HG03520 (cell line): ENCODE measurements around the gene SCARF2.
"Not testable (repeated sequence)": the region's sequence is repeated elsewhere in the genome, so short reads cannot be mapped to it uniquely, and the experiment has no call there.

Experiments
- ATAC-seq: cut with Tn5 transposase; IDR thresholded peaks from one replicate; pipeline ENCODE4 v1.9.1; 2021; ENCODE audit warnings: mild to moderate bottlenecking, moderate library complexity; ENCODE audit not compliant: unreplicated experiment

SCARF2 gene

GRCh38 chr22:20463324-20464095, 25.9 kb upstream of the SCARF2 start:
- no peak for ATAC-seq

- no peak for ATAC-seq
Observed at GRCh38 chr22:20459862-20460261, 22.2 kb upstream of the SCARF2 start.

- no peak for ATAC-seq
Observed at GRCh38 chr22:20459152-20459542, 21.5 kb upstream of the SCARF2 start.

GRCh38 chr22:20458530-20459151, 21.0 kb upstream of the SCARF2 start:
- ATAC-seq = no peak

- no peak for ATAC-seq
Observed at GRCh38 chr22:20457506-20458240, 20.0 kb upstream of the SCARF2 start.

GRCh38 chr22:20456722-20457076, 19.1 kb upstream of the SCARF2 start:
- ATAC-seq = no peak

- no peak for ATAC-seq
Observed at GRCh38 chr22:20456064-20456721, 18.6 kb upstream of the SCARF2 start.

- no peak for ATAC-seq
Observed at GRCh38 chr22:20455709-20456063, 18.1 kb upstream of the SCARF2 start.

- no peak for ATAC-seq
Observed at GRCh38 chr22:20453222-20453621, 15.6 kb upstream of the SCARF2 start.

- ATAC-seq = no peak
Observed at GRCh38 chr22:20451920-20452319, 14.3 kb upstream of the SCARF2 start.

- not testable (repeated sequence) for ATAC-seq
Observed at GRCh38 chr22:20451129-20451778, 13.6 kb upstream of the SCARF2 start.

- ATAC-seq = no peak
Observed at GRCh38 chr22:20450551-20450906, 12.9 kb upstream of the SCARF2 start.

GRCh38 chr22:20449819-20450550, 12.4 kb upstream of the SCARF2 start:
- ATAC-seq = no peak

GRCh38 chr22:20448630-20449029, 11.0 kb upstream of the SCARF2 start:
- ATAC-seq = no peak

GRCh38 chr22:20446383-20446970, 8.9 kb upstream of the SCARF2 start:
- no peak for ATAC-seq

GRCh38 chr22:20444325-20444724, 6.7 kb upstream of the SCARF2 start:
- ATAC-seq = no peak

- ATAC-seq = no peak
Observed at GRCh38 chr22:20442485-20443284, 5.1 kb upstream of the SCARF2 start.

- no peak for ATAC-seq
Observed at GRCh38 chr22:20441631-20442484, 4.2 kb upstream of the SCARF2 start.
